ENCODE measurements around the gene SMG9.

The SMG9 gene

DNA sequence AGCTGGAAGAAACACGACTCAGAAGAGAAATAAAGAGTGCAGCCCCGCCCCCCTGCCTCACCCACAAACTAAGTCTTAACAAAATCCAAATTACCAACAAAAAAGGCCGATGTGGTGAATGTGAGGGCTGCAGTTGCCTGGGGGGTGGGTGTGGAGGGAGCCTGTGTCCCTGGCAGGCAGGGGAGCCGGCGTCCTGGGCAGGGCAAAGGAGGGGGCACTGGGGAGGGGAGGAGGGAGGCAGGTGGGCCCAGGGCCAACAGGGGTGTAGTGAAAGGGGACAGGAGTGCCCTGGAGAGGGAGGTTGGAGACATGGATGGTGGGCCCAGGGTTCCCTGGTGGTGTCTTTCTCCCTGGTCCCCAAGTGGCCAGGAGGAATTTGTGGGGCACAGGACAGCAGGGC is 34.8 kb downstream of the SMG9 start:
- no peak for DNase-seq

DNA sequence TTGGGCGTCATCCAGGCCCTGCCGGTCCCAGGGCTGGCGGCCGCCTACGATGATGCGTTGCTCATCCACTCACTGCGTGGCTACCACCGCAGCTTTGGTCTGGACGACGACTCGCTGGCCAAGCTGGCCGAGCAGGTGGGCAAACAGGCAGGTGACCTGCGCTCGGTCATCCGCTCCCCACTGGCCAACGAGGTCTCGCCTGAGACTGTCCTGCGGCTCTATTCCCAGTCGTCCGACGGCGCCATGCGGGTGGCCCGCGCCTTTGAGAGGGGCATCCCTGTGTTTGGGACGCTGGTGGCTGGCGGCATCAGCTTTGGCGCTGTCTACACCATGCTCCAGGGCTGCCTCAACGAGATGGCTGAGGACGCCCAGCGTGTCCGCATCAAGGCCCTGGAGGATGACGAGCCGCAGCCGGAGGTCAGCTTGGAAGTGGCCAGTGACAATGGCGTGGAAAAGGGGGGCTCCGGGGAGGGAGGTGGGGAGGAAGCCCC is 35.3 kb downstream of the SMG9 start:
- DNase-seq = no peak

DNA sequence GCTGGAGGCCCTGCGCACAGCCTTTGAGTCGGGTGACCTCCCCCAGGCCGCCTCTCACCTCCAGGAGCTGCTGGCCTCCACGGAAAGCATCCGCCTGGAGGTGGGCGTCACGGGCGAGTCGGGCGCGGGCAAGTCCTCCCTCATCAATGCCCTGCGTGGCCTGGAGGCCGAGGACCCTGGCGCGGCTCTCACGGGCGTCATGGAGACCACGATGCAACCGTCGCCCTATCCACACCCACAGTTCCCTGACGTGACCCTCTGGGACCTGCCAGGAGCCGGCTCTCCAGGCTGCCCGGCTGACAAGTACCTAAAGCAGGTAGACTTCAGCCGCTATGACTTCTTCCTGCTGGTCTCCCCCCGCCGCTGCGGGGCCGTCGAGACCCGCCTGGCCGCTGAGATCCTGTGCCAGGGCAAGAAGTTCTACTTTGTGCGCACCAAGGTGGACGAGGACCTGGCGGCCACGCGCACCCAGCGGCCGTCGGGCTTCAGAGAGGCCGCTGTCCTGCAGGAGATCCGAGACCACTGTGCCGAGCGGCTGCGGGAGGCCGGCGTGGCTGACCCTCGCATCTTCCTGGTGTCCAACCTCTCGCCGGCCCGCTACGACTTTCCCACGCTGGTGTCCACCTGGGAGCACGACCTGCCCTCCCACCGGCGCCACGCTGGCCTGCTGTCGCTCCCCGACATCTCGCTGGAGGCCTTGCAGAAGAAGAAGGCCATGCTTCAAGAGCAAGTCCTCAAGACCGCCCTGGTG is 36.0 kb downstream of the SMG9 start:
- DNase-seq = no peak

DNA sequence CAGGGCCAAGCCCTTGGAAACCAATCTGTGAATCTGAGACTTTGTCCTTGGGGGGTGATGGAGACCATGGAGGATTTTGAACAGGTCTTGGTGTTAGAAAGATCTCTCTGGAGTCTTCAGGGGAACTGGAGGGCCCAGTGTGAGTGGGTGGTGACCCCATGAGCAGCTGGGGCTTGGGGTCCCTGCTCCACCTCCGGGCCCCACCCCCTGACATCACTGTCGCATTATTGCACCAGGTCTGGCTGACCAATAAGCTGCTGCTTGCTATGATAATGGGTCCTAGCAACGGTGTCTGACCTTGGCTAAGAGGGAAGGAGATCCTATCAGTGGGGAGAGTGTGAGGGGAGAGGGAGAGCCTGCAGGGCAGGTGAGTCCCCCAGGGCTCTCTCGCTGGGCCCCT is 39.0 kb downstream of the SMG9 start, which contains the start of gene IRGC:
TSS of gene IRGC (plus strand) at position 301 of the 400 bp plus-strand sequence. CDS start 2,483 bp downstream, outside the sequence.
- no peak for DNase-seq

DNA sequence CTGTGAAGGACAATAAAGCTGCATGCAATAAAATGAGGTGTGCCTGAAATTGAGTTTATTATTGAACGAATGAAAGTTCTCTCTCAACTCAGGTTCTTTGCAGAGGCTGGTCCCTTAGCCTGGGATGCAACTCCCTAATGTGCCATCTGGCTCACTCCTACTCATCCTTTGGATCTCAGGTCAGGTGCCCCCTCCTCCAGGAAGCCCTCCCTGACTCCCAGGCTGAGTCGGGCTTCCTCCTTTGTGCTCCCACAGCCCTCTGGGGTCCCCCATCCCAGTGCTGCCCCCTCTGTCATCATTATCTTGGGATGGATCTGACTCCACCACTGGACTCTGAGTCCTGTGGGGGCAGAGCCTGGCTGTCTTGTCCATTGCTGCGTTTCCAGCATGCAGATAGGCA is 41.6 kb downstream of the SMG9 start:
- no peak for DNase-seq

DNA sequence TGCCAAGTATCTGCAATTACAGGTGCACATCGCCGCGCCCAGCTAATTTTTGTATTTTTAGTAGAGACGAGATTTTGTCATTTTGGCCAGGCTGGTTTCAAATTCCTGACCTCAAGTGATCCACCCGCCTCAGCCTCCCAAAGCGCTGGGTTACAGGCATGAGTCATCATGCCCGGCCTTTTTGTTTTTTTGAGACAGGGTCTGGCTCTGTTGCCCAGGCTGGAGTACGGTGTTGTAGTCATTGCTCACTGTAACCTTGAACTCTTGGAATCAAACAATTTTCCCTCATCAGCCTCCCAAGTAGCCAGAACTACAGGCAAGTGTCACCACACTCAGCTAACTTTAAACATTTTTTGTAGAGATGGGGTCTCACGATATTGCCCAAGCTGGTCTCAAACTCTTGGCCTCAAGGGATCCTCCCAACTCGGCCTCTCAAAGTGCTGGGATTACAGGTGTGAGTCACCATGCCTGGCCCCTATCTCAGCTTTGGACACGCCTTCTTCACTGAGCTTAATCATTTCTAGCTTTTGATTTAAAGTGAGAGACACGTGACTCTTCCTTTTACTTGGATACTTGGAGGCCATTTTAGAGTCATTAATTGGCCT is 42.9 kb downstream of the SMG9 start:
- no peak for DNase-seq

DNA sequence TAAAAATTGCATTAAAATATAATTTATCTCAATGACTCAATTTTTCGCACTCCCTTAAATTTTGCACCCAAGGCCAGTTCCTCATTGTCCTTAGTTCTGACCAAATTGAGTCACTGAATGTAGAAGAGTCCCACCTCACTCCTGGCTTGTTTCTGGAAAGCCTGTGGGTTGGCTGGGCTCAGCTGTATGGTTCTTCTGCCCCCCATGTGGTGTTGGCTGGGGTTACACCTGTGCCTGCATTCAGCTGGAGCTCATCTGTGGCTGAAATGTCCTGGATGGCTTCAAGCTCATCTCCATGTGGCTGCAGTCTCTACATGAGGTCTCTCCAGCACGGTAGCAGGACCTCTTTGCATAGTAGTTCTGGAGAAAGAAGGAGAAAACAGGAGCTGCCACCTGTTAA is 46.0 kb downstream of the SMG9 start:
- DNase-seq = no peak

DNA sequence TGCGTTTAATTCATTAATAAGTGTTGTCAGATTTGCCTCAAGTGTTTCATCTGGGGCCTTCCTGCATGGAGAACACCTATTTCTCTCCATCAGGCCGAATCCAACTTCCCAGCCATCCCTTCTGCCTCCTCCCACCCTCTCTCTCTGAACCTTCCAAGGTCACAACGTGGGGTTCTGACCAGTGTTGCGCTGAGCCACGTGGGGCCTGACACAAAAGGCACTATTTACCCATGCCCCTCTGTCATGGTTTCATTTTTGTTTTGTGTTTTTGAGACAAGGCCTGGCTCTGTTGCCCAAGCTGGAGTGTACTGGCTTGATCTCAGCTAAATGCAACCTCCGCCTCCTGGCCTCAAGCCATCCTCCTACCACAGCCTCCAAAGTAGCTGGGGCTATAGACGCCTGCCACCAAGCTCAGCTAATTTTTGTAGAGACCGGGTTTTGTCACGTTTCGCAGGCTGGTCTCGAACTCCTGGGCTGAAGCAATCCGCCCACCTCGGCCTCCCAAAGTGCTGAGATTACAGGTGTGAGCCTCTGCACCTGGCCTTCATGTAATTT is 47.5 kb downstream of the SMG9 start:
- no peak for DNase-seq

DNA sequence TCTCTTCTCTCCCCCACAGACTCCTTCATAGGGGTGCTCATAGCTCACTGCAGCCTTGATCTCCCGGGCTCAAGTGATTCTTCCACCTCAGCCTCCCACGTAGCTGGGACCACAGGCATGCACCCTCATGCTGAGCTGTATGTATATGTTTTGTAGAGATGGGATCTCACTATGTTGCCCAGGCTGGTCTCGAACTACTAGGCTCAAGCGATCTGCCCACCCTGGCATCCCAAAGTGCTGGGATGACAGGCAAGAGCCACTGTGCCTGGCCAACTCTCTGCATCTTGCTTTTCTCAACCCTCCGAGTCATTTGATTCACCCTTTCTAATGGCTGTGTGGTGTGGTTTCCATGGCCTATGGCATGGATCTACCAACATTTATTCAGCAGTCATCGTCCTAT is 49.0 kb downstream of the SMG9 start:
- no peak for DNase-seq

DNA sequence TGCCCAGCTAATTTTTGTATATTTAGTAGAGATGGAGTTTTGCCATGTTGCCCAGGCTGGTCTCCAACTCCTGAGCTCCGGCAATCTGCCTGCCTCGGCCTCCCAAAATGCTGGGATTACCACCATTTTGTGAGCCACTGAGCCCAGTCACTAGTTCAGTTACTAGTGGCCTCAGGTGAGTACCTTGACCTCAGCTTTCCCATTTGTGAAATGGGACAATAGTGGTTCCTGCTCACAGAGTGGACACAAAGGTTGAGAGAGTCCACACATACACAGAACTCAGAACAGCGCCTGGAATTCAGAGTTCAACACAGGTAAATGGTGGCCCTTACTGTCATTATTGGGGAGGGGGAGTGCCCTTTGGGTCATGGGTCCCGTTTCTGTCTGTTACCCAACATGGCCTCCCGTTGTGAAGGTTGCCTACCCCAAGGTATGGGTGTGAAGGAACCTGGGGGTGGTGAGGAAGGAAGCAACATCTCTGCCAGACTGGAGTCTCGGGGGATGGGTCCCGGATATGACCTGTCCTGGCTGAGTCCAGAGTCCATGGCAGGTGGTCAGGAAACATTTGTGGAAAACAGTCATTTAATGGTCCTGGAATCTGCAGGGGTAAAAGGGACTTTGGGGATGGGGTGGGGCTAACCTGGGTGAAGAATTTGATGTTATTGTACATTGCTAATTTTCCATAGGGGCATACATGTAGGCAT is 50.6 kb downstream of the SMG9 start:
- DNase-seq = no peak

DNA sequence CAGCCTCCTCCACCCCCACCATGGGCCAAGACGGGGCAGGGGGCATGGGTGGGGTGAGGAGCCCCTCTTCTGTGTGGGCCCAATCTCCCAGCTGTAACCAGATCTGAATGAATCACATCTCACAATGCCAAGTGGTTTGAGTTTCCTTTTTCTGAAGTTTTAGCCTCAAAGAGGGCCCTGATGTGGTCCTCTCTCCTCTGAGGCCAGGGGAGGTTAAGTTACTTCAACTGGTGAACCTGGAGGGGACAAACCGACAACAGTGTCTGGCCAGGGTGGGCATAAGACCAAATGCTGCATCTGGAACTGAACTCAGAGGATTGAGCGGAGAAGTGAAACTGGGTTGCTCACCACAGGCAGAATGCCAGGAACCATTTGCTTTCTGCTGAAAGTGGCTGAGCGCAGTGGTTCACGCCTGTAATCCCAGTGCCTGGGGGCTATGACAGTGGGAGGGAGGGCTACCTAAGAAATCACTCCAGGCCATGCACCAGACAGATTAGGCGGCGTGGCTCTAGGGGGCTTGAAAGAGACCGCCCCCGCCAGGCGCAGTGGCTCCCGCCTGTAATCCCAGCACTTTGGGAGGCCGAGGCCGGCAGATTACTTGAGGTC is 54.3 kb downstream of the SMG9 start:
- no peak for DNase-seq

DNA sequence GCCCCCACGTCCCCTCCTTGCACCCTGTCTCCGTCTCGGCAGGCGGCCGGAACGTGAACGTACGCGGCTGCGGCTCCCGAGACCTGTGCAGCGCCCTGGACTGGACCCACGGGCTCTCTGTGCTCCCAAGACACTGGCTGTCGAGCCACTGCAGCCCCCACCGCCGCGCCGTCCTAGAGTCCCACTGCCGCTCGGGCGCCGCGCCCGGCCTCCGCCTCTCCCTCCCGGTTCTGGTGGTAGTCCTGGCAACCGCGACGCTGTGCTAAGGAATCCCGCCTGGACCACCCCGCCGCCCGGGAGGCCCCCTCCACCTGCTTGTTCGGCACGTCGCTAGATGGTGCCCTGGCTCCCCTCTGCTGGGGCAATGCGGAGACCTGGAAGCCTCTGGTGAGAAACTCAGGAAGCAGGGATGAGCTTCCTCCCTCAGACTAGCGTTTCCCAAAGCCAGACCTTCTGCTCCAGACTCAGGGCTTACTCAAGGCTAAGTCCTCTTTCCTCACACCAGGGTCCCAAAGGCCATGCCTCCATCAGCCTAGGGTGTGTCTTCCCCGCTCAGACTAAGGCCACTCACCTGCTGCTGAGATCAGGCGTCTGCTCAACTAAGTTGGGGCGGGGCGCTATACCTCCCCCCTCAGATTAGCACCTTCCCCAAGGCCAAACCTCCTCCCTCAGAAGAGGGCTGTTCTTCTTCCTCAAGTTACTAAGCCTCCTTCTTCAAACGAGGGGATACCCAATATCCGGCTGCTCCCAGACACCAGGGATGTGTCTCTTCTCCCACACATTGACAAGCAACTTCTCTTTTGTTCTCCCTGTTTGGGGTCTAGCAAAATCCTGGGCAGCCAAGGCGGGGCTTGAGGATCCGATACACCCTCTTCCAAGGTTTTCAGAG is 55.0 kb downstream of the SMG9 start:
- DNase-seq = no peak

DNA sequence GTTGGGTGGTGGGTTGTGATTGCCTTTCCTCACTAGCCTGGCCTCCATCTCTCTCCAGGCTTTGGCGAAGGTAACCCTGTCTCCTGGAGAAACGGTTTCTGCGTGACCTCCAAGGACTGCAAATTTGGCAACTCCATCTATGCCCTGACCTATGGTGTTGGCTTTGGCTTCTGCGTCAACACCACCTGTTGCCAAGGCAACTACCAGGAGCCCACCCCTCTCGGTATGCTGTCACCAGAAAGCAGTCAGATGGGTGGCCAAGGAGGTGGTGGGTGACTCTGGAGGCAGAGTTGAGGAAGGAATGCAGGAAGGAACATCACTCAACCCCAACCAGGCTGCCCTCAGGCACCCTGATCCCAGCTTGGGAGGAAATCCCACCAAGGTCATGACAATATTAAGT is 57.5 kb downstream of the SMG9 start:
- DNase-seq = no peak

DNA sequence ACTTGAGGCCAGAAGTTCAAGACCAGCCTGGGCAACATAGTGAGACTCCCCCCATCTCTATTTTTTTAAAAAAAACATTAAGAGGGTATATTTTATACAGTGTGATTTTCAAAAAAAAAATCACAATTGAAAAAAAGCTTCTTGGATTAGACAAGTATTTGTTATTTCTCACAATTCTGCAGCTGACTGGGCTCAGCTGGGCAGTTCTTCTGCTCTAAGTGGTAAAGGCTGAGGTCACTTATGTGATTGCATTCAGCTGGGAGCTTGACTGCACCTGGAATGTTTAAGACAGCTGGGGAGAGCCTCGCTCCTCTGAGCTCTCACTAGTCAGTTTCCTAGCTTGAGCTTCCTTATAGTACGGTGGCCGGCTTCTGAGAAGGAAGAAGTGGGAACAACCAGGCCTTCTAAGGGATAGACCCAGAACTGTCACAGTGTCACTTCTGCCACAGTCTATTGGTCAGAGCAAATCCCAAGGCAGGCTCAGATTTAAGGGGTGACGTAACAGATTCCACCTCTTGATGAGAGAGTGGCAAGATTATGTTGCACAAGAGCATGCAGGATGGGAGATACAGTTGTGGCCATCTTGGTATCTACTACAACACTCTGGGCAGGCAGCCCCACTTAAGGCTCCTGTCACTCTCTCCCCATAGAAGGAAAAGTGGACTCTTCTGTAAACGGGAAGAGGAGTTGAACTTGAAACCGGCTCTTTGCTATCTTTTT is 58.6 kb downstream of the SMG9 start:
- DNase-seq = no peak

DNA sequence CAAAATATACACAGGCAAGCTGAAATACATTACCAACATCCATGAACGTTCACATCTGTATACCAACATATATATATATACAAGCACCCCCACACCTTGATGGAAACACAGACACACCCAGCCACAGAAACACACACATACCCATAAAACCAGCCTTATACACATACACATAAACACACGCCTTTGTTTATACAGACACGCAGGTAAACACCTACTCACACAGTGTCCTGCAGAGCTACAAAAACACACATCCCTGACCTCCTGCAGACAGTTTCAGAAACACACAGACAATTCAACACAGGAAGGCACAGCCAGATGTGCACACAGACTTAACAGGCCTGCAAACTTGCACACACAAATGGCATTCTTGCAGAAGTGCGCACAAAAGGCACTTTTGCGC is 60.2 kb downstream of the SMG9 start:
- no peak for DNase-seq

DNA sequence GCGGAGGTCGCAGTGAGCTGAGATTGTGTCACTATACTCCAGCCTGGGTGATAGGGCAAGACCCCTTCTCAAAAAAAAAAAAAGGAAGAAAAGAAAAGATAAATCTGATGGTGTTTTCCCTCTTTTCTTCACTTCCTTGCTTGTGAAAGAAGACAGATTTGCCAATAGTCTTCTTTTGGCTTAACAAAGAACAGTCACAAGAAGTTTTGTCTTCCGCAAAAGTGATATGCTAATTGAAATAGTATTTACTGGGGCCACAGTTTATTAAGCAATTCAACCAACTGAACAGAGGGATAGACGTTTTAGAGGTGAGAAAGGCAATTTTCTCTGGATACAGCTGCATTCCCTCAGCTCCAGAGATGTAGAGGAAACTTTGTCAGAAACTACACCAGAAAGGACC is 61.9 kb downstream of the SMG9 start:
- no peak for DNase-seq

DNA sequence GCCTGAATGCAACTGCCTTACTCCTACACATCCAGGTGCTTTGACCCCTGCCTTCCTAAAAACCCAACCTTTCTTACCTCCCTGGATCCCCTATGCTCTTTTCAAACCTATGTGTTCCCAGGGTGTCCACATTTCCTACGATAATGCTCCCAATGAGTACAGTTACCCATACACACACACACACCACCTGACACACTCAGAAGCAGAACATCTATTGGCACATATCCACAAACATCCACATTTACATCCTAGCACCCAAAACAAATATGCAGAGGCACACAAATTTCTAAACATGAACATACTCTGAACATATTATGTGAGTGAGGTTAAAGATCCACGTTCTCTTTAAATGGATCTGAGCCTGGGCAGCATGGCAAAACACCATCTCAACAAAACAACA is 62.4 kb downstream of the SMG9 start:
- no peak for DNase-seq

DNA sequence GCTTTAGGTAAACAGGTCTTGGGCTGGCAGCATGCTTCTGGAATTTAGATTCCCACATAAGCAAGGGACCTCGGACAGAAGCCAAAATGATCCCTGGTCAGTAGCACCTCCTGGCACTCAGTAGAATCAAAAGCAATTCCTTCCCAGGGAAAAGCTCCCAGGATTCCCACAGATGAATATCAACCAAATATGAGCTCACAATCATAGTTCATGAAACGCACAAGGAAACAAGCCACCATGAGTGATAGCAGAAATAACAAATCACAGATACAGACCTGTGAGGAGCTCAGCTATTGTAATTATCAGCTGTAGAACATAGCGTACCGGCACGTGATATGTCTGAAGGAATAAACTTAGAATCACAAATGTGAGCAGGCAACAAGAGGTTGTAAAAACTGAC is 63.0 kb downstream of the SMG9 start:
- no peak for DNase-seq

DNA sequence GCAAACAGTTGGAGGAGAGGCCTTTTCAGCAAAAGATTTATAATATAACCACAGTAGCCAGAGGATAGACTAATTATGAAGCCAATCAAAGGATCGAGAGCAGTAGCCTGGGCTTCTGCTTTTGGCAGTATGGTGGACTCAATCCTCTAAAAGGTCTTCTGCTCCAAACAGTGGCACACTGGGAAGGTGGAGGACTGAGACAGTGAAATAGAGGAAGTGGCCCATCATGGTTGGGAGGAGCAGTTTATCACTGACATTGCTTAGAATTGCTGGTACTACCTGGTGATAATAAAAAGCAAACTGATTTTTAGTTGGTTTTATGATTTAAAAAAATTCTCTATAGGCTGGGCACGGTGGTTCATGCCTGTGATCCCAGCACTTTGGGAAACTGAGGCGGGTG is 63.9 kb downstream of the SMG9 start:
- DNase-seq = no peak

DNA sequence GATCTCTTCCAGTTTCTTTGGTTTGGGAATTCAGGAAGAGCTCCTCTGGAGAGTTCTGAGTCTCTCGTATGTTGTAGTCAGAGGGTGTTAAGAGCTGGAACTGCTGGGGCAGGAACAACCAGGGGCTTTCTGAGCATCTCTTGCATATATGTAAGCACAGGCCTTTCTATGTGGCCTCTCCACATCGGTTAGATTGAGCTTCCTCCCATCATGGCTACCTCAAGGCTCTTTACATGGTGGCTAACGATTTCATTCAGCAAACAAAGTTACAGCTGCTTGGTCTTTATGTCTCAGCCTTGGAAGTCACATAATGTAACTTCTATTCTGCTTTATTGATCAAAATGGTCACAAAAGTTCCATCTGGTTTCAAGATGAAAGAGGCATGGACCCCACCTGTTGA is 64.3 kb downstream of the SMG9 start:
- no peak for DNase-seq

DNA sequence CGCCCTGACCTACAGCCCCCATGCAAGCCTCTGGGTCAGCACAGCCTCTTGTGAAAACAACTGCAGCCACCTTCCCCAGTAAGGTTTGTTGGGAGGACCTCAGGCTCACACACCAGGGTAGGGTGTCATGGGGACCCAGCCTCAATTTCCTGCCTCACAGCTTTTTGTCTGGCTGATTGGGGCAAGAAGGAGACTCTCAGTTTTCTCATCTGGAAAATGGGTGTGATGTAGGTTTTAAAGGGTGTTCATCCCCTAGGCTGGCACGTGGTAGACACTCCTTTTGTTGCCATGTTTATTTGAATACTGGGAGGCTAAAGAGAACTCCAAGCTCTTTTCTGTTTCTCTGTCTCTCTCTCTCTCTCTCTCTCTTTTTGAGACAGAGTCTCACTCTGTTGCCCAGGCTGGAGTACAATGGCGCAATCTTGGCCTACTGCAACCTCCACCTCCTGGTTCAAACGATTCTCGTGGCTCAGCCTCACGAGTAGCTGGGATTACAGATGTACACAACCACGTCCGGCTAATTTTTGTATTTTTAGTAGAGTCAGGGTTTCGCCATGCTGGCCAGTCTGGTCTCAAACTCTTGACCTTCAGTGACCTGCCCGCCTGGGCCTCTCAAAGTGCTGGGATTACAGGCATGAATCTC is 66.6 kb downstream of the SMG9 start:
- DNase-seq = no peak
